GM12873 (cell line): ENCODE data around the gene ZNF516.

Experiments
- TF ChIP-seq, protein P1 (sequence below): IDR thresholded peaks from 2 replicates; pipeline ENCODE4 v1.5.1; 2012; ENCODE audit warnings: low read depth, mild to moderate bottlenecking, moderate library complexity, low read length, control low read depth; ENCODE audit not compliant: insufficient read depth; ENCODE audit errors: missing control alignments

The ZNF516 gene

DNA sequence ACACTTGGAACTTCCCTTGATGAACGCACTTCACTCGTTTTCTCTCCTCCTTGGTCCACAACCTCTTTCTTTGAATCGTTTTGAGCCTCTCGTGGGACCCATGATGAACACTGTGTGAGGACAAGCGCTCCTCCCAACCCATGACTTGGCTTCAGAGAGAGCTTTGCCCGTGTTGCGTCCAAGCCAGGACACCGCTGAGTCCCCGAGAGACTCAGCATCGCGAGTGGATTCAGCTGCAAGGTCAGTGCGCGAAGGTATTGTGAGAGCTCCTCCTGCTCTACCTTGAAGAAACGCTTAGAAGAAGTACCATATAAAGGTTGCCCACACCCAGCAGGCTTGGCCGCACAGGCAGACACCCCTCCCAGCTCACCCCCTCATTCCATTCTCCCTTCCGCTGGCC lies 58.7 kb downstream of the ZNF516 start:
- TF ChIP-seq, protein P1, sequence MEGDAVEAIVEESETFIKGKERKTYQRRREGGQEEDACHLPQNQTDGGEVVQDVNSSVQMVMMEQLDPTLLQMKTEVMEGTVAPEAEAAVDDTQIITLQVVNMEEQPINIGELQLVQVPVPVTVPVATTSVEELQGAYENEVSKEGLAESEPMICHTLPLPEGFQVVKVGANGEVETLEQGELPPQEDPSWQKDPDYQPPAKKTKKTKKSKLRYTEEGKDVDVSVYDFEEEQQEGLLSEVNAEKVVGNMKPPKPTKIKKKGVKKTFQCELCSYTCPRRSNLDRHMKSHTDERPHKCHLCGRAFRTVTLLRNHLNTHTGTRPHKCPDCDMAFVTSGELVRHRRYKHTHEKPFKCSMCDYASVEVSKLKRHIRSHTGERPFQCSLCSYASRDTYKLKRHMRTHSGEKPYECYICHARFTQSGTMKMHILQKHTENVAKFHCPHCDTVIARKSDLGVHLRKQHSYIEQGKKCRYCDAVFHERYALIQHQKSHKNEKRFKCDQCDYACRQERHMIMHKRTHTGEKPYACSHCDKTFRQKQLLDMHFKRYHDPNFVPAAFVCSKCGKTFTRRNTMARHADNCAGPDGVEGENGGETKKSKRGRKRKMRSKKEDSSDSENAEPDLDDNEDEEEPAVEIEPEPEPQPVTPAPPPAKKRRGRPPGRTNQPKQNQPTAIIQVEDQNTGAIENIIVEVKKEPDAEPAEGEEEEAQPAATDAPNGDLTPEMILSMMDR: no peak

DNA sequence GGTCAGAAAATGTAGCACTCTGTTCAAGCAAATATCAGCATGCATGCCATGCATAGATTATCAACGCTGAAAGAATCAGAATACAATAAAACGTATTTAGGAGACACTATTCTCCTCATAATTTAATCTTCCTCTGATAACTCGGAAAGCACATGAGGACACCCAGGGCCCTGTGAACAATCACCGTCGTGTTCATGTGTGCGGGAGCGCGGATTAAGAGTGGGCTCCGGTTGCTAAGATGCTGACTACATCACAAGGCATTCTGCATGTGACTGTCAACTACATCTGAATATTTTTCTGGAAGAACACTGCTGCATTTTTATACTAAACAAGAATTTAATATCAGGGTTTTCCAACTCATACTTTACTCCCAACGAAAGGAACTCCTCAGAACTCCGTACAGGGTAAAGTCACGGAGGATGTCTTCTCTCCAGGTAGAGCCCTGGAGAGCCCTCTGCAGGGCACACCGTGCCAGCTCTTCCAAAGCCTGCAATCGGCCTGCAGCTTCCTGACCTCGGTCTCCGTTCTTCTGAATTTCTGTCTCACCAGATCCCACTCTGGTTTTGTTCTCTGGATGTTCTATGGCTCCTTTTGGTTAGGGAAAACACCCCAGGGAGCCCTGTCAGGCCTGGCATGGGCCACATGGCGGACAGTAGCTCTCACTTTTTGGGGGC lies 59.6 kb downstream of the ZNF516 start:
- TF ChIP-seq, protein P1: no peak

DNA sequence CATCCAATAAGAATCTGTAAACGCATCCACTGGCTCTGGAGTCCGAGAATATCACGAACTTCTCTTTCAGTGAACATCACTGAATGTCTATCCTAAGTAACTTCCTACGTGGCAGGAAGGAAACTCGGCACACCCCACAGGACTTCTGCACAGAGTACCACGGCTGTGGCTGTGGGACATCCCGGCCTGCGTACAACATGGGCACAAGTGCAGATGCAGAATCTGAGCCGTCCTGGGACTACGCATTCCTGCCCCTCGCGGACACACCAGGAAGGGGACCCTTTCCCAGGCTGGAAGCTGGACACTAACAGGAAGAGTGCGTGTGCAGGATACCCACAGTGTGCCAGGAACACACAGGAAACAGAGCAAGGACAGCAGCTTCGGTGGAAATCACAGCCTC lies 60.6 kb downstream of the ZNF516 start:
- TF ChIP-seq, protein P1: no peak

DNA sequence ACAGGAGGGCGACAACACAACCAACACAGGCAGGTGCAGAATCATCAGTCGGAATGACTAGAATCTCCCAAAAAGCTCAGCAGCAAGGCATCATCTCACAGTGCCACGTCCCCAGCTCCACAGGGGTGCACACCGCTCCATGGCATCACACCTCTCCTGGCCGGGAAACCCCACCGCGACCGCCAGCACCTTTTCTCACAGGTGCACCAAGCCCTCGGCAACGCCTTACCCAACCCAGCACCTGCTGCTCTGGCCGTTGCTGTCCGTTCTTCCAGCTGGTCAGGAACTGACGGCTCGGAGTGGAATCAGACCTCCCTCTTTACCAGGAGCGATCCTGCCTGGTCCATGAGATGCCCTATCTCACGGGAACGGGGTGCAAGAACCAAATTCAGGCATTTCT lies 61.3 kb downstream of the ZNF516 start:
- TF ChIP-seq, protein P1: no peak

DNA sequence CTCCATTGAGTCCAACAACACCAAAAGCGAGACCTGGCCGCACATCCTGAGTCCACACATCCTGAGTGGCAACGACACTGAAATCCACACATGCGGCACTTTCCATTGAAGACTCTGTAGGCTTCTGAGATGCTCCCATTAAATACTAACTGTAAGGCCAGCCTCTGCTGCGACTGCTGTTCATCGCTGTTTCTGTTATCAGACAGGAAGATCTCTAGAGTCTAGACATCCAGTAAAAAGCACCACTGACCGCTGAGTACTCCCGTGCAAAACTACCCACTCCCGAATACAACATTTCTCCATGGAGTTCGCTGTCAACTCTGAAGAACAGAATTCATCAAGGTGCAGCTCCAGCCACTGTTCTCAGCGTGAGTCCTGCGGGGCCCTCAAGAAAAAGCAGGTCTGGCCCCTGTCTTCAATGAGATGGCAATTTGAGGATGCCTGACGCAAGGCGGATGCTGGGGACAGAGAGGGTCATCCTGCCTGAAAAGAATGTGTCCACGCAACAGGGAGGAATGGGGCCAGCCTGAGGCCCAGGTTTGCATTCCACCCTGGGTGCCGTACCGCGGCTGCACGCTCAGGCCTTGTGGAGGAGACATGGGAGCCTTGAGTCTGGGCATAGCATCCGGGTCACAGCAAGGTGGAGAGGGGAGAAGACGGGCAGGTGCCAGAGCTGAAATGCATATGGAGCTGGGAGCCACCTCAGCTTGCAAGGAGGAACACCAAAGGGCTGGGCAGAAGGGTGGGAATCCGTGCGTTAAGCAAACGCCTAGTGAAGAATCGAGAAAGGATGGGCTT lies 61.9 kb downstream of the ZNF516 start:
- TF ChIP-seq, protein P1: no peak

DNA sequence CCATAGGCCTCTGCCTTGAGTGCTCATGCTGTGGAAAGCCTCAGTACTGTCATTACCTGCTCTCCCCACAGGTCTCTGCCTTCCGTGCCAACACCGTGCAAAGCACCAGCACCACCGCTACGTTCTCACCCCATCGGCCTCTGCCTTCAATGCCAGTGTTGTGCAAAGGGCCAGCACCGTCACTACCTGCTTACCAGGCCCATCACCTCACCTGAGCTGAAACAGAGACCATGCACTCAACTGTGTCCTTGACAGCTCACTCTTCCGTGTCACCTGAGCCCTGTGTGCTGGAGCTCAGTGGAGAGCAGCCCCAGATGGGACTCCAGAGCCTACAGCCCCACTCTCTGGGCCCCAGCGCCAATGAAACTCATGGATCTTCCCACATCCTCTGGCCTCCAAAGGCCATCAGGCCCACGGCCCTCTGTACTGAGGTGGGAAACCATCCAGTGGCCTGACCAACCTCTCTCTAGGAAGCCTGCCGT lies 62.7 kb downstream of the ZNF516 start:
- TF ChIP-seq, protein P1: no peak
